ENCODE measurements around the gene MTMR8. TPM values are rescaled to one million over a fixed set of nuclear protein-coding genes. Genes with fewer than 3 reads are reported as not detected.

MTMR8 gene
- total RNA-seq, 1 experiment from 2014 or later: 1.1 TPM

DNA sequence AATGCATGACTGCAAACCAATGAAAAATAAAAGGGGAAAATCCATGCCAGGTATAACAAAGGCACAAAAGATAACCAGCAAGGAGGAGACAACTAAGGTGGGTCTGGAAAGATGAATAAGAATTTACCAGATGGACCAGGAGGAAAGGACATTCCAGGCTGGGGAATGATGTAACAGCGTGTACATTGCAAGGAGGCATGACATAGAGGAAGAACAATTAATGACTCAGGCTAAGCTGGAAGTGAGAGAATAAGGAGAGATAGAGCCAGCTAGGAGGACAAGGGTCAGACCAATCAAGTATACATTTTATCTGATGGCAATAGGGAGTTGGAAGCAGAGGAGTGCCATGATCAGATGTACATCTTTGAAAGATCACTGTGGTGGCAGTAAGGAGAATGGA lies 57.0 kb downstream of the MTMR8 start (continued):
- TF ChIP-seq, protein P1, sequence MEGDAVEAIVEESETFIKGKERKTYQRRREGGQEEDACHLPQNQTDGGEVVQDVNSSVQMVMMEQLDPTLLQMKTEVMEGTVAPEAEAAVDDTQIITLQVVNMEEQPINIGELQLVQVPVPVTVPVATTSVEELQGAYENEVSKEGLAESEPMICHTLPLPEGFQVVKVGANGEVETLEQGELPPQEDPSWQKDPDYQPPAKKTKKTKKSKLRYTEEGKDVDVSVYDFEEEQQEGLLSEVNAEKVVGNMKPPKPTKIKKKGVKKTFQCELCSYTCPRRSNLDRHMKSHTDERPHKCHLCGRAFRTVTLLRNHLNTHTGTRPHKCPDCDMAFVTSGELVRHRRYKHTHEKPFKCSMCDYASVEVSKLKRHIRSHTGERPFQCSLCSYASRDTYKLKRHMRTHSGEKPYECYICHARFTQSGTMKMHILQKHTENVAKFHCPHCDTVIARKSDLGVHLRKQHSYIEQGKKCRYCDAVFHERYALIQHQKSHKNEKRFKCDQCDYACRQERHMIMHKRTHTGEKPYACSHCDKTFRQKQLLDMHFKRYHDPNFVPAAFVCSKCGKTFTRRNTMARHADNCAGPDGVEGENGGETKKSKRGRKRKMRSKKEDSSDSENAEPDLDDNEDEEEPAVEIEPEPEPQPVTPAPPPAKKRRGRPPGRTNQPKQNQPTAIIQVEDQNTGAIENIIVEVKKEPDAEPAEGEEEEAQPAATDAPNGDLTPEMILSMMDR (IDR thresholded peaks at IDR 0.05 in 2 of 3, conservative IDR thresholded peaks at IDR 0.05 in 1 of 3; ENCODE audit: borderline replicate concordance in 1 of 3, insufficient read depth in 1 of 3, low read depth in 2 of 3, low read length in 2 of 3): no peak

DNA sequence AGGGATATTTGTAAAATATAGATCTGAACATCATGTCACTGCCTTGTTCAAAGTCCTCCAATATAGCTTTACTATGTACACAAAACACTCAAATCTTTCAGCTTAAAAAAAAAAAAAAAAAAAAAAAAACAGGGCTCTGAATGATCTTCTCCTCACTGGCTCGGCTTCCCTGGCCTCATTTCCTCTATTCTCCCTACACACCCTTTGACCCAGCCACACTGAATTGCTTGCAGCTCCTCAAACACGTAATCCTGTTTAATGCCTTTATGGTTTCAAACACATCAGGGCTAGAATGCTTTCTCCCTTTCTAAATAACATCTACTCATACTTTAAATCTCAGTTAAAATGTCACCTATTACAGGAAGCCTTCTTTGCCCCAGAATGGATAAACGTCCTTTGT lies 60.8 kb downstream of the MTMR8 start:
- TF ChIP-seq EZH2 (IDR thresholded peaks at IDR 0.05) (no peak), ZNF274 (IDR thresholded peaks at IDR 0.05; ENCODE audit: low read depth, low read length) (no peak), SRF (IDR thresholded peaks at IDR 0.05; ENCODE audit: low read depth) (no peak), EGR1 (IDR thresholded peaks at IDR 0.05; ENCODE audit: low read depth) (no peak), POLR2AphosphoS5 (IDR thresholded peaks at IDR 0.05; ENCODE audit: low read depth, low read length) (no peak), YY1 (IDR thresholded peaks at IDR 0.05; ENCODE audit: extremely low read depth, insufficient replicate concordance, low read depth, low read length) (no peak), EZH2phosphoT487 (IDR thresholded peaks at IDR 0.05; ENCODE audit: borderline replicate concordance) (no peak), SP1 (IDR thresholded peaks at IDR 0.05; ENCODE audit: low read depth) (no peak), JUND (IDR thresholded peaks at IDR 0.05) (no peak), FOSL1 (IDR thresholded peaks at IDR 0.05; ENCODE audit: low read depth) (no peak), CEBPB (IDR thresholded peaks at IDR 0.05; ENCODE audit: low read depth) (no peak)
- TF ChIP-seq, protein P2, sequence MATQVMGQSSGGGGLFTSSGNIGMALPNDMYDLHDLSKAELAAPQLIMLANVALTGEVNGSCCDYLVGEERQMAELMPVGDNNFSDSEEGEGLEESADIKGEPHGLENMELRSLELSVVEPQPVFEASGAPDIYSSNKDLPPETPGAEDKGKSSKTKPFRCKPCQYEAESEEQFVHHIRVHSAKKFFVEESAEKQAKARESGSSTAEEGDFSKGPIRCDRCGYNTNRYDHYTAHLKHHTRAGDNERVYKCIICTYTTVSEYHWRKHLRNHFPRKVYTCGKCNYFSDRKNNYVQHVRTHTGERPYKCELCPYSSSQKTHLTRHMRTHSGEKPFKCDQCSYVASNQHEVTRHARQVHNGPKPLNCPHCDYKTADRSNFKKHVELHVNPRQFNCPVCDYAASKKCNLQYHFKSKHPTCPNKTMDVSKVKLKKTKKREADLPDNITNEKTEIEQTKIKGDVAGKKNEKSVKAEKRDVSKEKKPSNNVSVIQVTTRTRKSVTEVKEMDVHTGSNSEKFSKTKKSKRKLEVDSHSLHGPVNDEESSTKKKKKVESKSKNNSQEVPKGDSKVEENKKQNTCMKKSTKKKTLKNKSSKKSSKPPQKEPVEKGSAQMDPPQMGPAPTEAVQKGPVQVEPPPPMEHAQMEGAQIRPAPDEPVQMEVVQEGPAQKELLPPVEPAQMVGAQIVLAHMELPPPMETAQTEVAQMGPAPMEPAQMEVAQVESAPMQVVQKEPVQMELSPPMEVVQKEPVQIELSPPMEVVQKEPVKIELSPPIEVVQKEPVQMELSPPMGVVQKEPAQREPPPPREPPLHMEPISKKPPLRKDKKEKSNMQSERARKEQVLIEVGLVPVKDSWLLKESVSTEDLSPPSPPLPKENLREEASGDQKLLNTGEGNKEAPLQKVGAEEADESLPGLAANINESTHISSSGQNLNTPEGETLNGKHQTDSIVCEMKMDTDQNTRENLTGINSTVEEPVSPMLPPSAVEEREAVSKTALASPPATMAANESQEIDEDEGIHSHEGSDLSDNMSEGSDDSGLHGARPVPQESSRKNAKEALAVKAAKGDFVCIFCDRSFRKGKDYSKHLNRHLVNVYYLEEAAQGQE (IDR thresholded peaks at IDR 0.05; ENCODE audit: low read depth): no peak
- TF ChIP-seq, protein P1 (IDR thresholded peaks at IDR 0.05 in 2 of 3, conservative IDR thresholded peaks at IDR 0.05 in 1 of 3; ENCODE audit: borderline replicate concordance in 1 of 3, insufficient read depth in 1 of 3, low read depth in 2 of 3, low read length in 2 of 3): no peak
- TF ChIP-seq, protein P3, sequence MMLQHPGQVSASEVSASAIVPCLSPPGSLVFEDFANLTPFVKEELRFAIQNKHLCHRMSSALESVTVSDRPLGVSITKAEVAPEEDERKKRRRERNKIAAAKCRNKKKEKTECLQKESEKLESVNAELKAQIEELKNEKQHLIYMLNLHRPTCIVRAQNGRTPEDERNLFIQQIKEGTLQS (IDR thresholded peaks at IDR 0.05): no peak
- TF ChIP-seq, protein P4, sequence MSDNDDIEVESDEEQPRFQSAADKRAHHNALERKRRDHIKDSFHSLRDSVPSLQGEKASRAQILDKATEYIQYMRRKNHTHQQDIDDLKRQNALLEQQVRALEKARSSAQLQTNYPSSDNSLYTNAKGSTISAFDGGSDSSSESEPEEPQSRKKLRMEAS (IDR thresholded peaks at IDR 0.05): no peak
- no peak overlapping the region for H3K4me2 ChIP-seq (ENCODE audit: low read length)
- H3K79me2 ChIP-seq (ENCODE audit: insufficient read depth, low read length): no peaks in the 10 kb centered on the region
- H3K4me1 ChIP-seq (ENCODE audit: control insufficient read depth in 1 of 2, insufficient read depth in 2 of 2, low read length in 2 of 2): no peaks in the 10 kb centered on the region
- POLR2A ChIA-PET: no interaction called here
- no peak overlapping the region for H2AFZ ChIP-seq (ENCODE audit: low read depth, low read length, poor library complexity, severe bottlenecking)
- no peak overlapping the region for H3K27ac ChIP-seq (ENCODE audit: low read depth, low read length)
- H3K9me2 ChIP-seq (ENCODE audit: insufficient read depth): no peaks in the 10 kb centered on the region
- H3K36me3 ChIP-seq (ENCODE audit: control insufficient read depth in 1 of 2, insufficient read depth in 2 of 2, low read length in 2 of 2): no peaks in the 10 kb centered on the region
- H3K9me3 ChIP-seq (ENCODE audit: control insufficient read depth in 1 of 2, insufficient read depth in 1 of 2, low read depth in 1 of 2, low read length in 2 of 2): no peaks in the 10 kb centered on the region
- DNase-seq (ENCODE audit: low read depth, low spot score) (no peak), ATAC-seq (no peak)
- H4K20me1 ChIP-seq (ENCODE audit: insufficient read depth): no peaks in the 10 kb centered on the region
- RAD21 ChIA-PET (ENCODE audit: low non-redundant PET in 1 of 2, low total read pairs in 2 of 2, uncharacterized antibody in 2 of 2, unreplicated experiment in 2 of 2): no interaction called here
- intact Hi-C loops (cut with micrococcal nuclease): no loop called here
- BruUV-seq (replicated peaks): no TSS peak
- CTCF ChIA-PET: no interaction called here
- H3K27me3 ChIP-seq (ENCODE audit: insufficient read depth, low read length): no peaks in the 10 kb centered on the region
- no peak overlapping the region for H3K4me3 ChIP-seq (replicated peaks in 1 of 2; ENCODE audit: low read depth in 1 of 2, low read length in 2 of 2)
- no peak overlapping the region for H3K9ac ChIP-seq (ENCODE audit: low read length)
